HCT116 (cell line): Measurements from ENCODE around the gene DGKG. TPM values are rescaled to one million over a fixed set of nuclear protein-coding genes. Genes with fewer than 3 reads are reported as not detected.

ENCODE experiments used
- ATAC-seq: fragments of 200-7000 bp; cut with Tn5 transposase; 2 replicates; pipeline ENCODE4 v1.9.1; 2020; ENCODE audit warnings: mild to moderate bottlenecking, moderate library complexity
- BruUV-seq: library from RNA; stranded (reverse); fragments of 400-500 nt; replicated peaks from 2 replicates; lab custom pipeline; 2021; lab: Mats Ljungman, UMichigan
- CTCF ChIA-PET: fragments of 300-600 bp; sonication (Branson Sonifier 250); formaldehyde crosslinking; loops from one replicate; lab custom pipeline; 2021; ENCODE audit warnings: antibody characterized with exemption; lab: Charles Lee
- POLR2A ChIA-PET: fragments of 300-600, 350-600 bp; sonication (Branson Sonifier 250); formaldehyde crosslinking; loops from one replicate; lab custom pipeline; 2021; ENCODE audit warnings: antibody characterized with exemption; lab: Charles Lee
- RAD21 ChIA-PET, 2 experiments: fragments of 300-600 bp; sonication (Branson Sonifier 250); formaldehyde crosslinking; loops; one replicate each; lab custom pipeline; 2023; ENCODE audit warnings: low total read pairs in 2 of 2; ENCODE audit not compliant: uncharacterized antibody in 2 of 2, unreplicated experiment in 2 of 2, low non-redundant PET in 1 of 2; lab: Charles Lee
- DNase-seq: peaks from one replicate; pipeline ENCODE4 v3.0.0-alpha.2; 2010; ENCODE audit warnings: low read depth, low spot score
- H2AFZ ChIP-seq: fragments of 200-600 bp; shearing (Covaris generic), sonication (generic); 2 replicates; pipeline ENCODE4 v1.6.1; 2017; ENCODE audit warnings: low read depth, mixed run types, mixed read lengths, antibody characterized with exemption, low read length; ENCODE audit not compliant: poor library complexity, severe bottlenecking
- H3K27ac ChIP-seq: 2 replicates; pipeline ENCODE4 v1.5.1; 2012; ENCODE audit warnings: low read depth, low read length
- H3K27me3 ChIP-seq: fragments of 200-600 bp; sonication (generic); 2 replicates; pipeline ENCODE4 v1.6.1; 2016; ENCODE audit warnings: mixed run types, low read length, mixed read lengths; ENCODE audit not compliant: insufficient read depth
- H3K36me3 ChIP-seq, 2 experiments: fragments of 200-500 bp in 1 of 2; fragments of 200-600 bp in 1 of 2; sonication (Bioruptor generic) in 1 of 2; sonication (generic) in 1 of 2; 2 replicates each; pipeline versions ENCODE4 v1.5.1 to v1.6.1; 2014 to 2016; ENCODE audit warnings: low read length in 2 of 2, inconsistent platforms in 1 of 2, mixed read lengths in 1 of 2, mixed run types in 1 of 2; ENCODE audit not compliant: insufficient read depth in 2 of 2, control insufficient read depth in 1 of 2
- H3K4me1 ChIP-seq, 2 experiments: fragments of 200-600 bp in 1 of 2; sonication (generic) in 1 of 2; 2 replicates each; pipeline versions ENCODE4 v1.5.1 to v1.6.1; 2012 to 2017; ENCODE audit warnings: low read length in 2 of 2, inconsistent platforms in 1 of 2, mild to moderate bottlenecking in 1 of 2, mixed read lengths in 1 of 2, mixed run types in 1 of 2, moderate library complexity in 1 of 2; ENCODE audit not compliant: insufficient read depth in 2 of 2, control insufficient read depth in 1 of 2
- H3K4me2 ChIP-seq: fragments of 200-600 bp; sonication (generic); 2 replicates; pipeline ENCODE4 v1.6.1; 2017; ENCODE audit warnings: mixed run types, low read length, mixed read lengths
- H3K4me3 ChIP-seq, 2 experiments: fragments of 200-600 bp in 1 of 2; sonication (generic) in 1 of 2; replicated peaks in 1 of 2; 2 replicates each; pipeline ENCODE4 v1.5.1; 2011 to 2016; ENCODE audit warnings: low read length in 2 of 2, control low read depth in 1 of 2, low read depth in 1 of 2, mild to moderate bottlenecking in 1 of 2, mixed read lengths in 1 of 2, mixed run types in 1 of 2
- H3K79me2 ChIP-seq: fragments of 200-600 bp; sonication (generic); 2 replicates; pipeline ENCODE4 v1.6.1; 2017; ENCODE audit warnings: mild to moderate bottlenecking, mixed run types, low read length, moderate library complexity, mixed read lengths; ENCODE audit not compliant: insufficient read depth
- H3K9ac ChIP-seq: fragments of 200-600 bp; sonication (generic); 2 replicates; pipeline ENCODE4 v1.6.1; 2016; ENCODE audit warnings: low read length, mixed read lengths
- H3K9me2 ChIP-seq: fragments of 200-600 bp; sonication (generic), shearing (Covaris generic); 2 replicates; pipeline ENCODE4 v1.6.1; 2017; ENCODE audit warnings: mixed run types, mild to moderate bottlenecking, moderate library complexity; ENCODE audit not compliant: insufficient read depth
- H3K9me3 ChIP-seq, 2 experiments: fragments of 200-500 bp in 1 of 2; fragments of 200-600 bp in 1 of 2; sonication (Bioruptor generic) in 1 of 2; sonication (generic) in 1 of 2; 2 replicates each; pipeline ENCODE4 v1.6.1; 2014 to 2017; ENCODE audit warnings: low read length in 2 of 2, mixed read lengths in 2 of 2, inconsistent platforms in 1 of 2, low read depth in 1 of 2, mild to moderate bottlenecking in 1 of 2, mixed run types in 1 of 2, moderate library complexity in 1 of 2; ENCODE audit not compliant: control insufficient read depth in 1 of 2, insufficient read depth in 1 of 2
- H4K20me1 ChIP-seq: fragments of 200-600 bp; sonication (generic), shearing (Covaris generic); 2 replicates; pipeline ENCODE4 v1.6.1; 2017; ENCODE audit warnings: mixed run types, mild to moderate bottlenecking, moderate library complexity; ENCODE audit not compliant: insufficient read depth
- CEBPB ChIP-seq: IDR thresholded peaks from 2 replicates; pipeline ENCODE4 v1.6.1; 2012; ENCODE audit warnings: low read depth
- EGR1 ChIP-seq: IDR thresholded peaks from 2 replicates; pipeline ENCODE4 v1.6.1; 2012; ENCODE audit warnings: low read depth
- ELF1 ChIP-seq: IDR thresholded peaks from 2 replicates; pipeline ENCODE4 v1.6.1; 2012; ENCODE audit warnings: low read depth, borderline replicate concordance
- EZH2phosphoT487 ChIP-seq: fragments of 200-600 bp; IDR thresholded peaks from 2 replicates; pipeline ENCODE4 v1.6.1; 2018; ENCODE audit warnings: antibody characterized with exemption, borderline replicate concordance
- FOSL1 ChIP-seq: IDR thresholded peaks from 2 replicates; pipeline ENCODE4 v1.6.1; 2012; ENCODE audit warnings: low read depth
- POLR2A ChIP-seq: IDR thresholded peaks from 2 replicates; pipeline ENCODE4 v1.7.0; 2011; ENCODE audit warnings: borderline replicate concordance; ENCODE audit not compliant: insufficient read depth, insufficient read length; ENCODE audit errors: extremely low read depth
- POLR2AphosphoS5 ChIP-seq: IDR thresholded peaks from 2 replicates; pipeline ENCODE4 v1.6.1; 2011; ENCODE audit warnings: mild to moderate bottlenecking, low read depth, low read length, moderate library complexity
- RAD21 ChIP-seq: IDR thresholded peaks from 2 replicates; pipeline ENCODE4 v1.6.1; 2012; ENCODE audit warnings: low read depth, mild to moderate bottlenecking
- SIN3A ChIP-seq: IDR thresholded peaks from 2 replicates; pipeline ENCODE4 v1.6.1; 2012; ENCODE audit warnings: low read depth
- SRF ChIP-seq: IDR thresholded peaks from 2 replicates; pipeline ENCODE4 v1.6.1; 2012; ENCODE audit warnings: low read depth
- TCF7L2 ChIP-seq: IDR thresholded peaks from 2 replicates; pipeline ENCODE4 v1.7.0; 2011; ENCODE audit warnings: borderline replicate concordance, inconsistent platforms; ENCODE audit not compliant: insufficient read depth, insufficient read length; ENCODE audit errors: extremely low read depth
- YY1 ChIP-seq: IDR thresholded peaks from 2 replicates; pipeline ENCODE4 v1.6.1; 2011; ENCODE audit warnings: low read length, low read depth, moderate library complexity, mild to moderate bottlenecking; ENCODE audit not compliant: insufficient replicate concordance; ENCODE audit errors: extremely low read depth
- ZFX ChIP-seq: fragments of 450-650 bp; IDR thresholded peaks from 2 replicates; pipeline ENCODE4 v1.6.1; 2017
- intact Hi-C: fragments of 100-400 bp; cut with micrococcal nuclease; formaldehyde crosslinking; loops from 2 replicates; pipeline ENCODE4 v1.10.0; 2022
- total RNA-seq: library from RNA; stranded (reverse); gene quantifications from one replicate; pipeline ENCODE4 v1.2.1, GENCODE V29; 2021; ENCODE audit not compliant: unreplicated experiment
- TF ChIP-seq, protein P1 (sequence below): IDR thresholded peaks from 2 replicates; pipeline ENCODE4 v1.6.1; 2012; ENCODE audit warnings: low read depth
- TF ChIP-seq, protein P2 (sequence below): IDR thresholded peaks from 2 replicates; pipeline ENCODE4 v1.6.1; 2012
- TF ChIP-seq, protein P3 (sequence below): IDR thresholded peaks from 2 replicates; pipeline ENCODE4 v1.6.1; 2011; ENCODE audit warnings: mild to moderate bottlenecking, low read length, moderate library complexity; ENCODE audit not compliant: insufficient replicate concordance; ENCODE audit errors: extremely low read depth

The DGKG gene
- total RNA-seq, 1 experiment from 2014 or later = 4.8 TPM

DNA sequence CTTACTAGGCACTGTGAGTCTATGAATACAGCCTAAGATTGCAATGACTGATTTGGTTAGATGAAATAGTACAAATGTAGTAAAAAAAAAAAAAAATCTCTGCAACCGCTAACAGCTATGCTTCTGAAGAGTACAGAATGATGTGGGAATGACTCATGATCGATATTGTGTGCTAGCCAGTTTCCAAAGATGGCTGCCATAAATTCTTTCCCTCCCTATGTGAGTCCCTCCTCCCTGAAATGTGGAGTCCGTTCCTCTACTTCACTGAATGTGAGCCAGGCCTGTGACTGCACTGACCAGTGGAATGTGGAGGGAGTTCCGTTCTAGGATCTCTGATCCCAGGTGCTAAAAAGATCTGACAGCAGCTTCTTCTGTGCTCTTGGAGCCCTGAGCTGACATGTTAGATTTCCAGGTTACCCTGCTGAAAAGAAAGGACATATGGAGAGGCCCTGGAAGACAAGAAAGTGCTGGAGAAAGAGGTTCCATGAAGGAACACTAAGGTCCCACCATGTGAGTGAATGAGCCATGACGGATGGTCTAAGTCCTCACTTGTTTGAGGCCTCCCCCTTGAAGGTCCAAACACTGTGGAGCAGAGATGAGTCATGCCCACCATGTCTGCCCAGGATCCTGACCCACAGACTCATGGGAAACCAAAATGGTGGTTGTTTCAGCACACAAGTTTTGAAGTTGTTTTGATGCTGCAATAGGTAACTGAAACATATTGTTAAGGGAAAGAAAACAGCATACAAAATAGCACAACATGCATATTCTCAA, 46.3 kb downstream of the DGKG start:
- no peak for DNase-seq
- intact Hi-C loops = no loop called here
- Histone ChIP-seq H3K4me1 (no peaks in the 10 kb centered on the region), H4K20me1 (no peaks in the 10 kb centered on the region), H3K4me3 (no peak overlapping the region), H3K4me2 (no peak overlapping the region), H3K27me3 (peaks cover 1% of the 10 kb centered on the region; the same call in 1 of the 2 replicates), H3K36me3 (no peaks in the 10 kb centered on the region), H3K79me2 (no peaks in the 10 kb centered on the region), H3K9me3 (no peaks in the 10 kb centered on the region), H3K9me2 (no peaks in the 10 kb centered on the region), H3K27ac (no peak overlapping the region), H2AFZ (no peak overlapping the region), H3K9ac (no peak overlapping the region)
- ChIA-PET POLR2A (no interaction called here), CTCF (no interaction called here), RAD21 (no interaction called here)
- BruUV-seq = no TSS peak
- ATAC-seq = no peak
- TF ChIP-seq FOSL1 = no peak
- TF ChIP-seq, protein P1, sequence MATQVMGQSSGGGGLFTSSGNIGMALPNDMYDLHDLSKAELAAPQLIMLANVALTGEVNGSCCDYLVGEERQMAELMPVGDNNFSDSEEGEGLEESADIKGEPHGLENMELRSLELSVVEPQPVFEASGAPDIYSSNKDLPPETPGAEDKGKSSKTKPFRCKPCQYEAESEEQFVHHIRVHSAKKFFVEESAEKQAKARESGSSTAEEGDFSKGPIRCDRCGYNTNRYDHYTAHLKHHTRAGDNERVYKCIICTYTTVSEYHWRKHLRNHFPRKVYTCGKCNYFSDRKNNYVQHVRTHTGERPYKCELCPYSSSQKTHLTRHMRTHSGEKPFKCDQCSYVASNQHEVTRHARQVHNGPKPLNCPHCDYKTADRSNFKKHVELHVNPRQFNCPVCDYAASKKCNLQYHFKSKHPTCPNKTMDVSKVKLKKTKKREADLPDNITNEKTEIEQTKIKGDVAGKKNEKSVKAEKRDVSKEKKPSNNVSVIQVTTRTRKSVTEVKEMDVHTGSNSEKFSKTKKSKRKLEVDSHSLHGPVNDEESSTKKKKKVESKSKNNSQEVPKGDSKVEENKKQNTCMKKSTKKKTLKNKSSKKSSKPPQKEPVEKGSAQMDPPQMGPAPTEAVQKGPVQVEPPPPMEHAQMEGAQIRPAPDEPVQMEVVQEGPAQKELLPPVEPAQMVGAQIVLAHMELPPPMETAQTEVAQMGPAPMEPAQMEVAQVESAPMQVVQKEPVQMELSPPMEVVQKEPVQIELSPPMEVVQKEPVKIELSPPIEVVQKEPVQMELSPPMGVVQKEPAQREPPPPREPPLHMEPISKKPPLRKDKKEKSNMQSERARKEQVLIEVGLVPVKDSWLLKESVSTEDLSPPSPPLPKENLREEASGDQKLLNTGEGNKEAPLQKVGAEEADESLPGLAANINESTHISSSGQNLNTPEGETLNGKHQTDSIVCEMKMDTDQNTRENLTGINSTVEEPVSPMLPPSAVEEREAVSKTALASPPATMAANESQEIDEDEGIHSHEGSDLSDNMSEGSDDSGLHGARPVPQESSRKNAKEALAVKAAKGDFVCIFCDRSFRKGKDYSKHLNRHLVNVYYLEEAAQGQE = no peak
- TF ChIP-seq CEBPB = no peak
- no peak for TF ChIP-seq TCF7L2
- TF ChIP-seq SIN3A = no peak

DNA sequence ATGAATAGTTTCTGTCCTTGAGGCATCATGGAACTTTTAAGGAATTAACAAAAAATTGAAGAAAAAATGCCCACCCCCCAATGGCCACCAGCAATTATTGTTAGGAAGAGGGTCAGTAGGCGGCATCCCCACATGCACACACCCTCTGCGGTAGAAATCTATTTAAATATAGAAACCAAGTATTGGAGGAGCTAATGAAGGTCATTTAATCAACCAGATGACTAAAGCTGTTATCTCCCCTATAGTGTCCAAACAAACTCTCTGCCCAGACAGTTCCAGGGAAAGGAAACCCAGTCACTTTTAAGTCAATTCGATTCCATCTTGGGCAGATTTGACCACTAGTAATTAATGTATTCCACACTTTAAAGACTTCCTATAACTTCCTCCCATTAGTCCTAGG, 47.1 kb downstream of the DGKG start:
- Histone ChIP-seq H2AFZ (no peak overlapping the region), H3K27ac (no peak overlapping the region), H3K4me3 (no peak overlapping the region), H3K9me2 (no peaks in the 10 kb centered on the region), H3K27me3 (no peaks in the 10 kb centered on the region), H3K9ac (no peak overlapping the region), H3K36me3 (no peaks in the 10 kb centered on the region), H4K20me1 (no peaks in the 10 kb centered on the region), H3K9me3 (no peaks in the 10 kb centered on the region), H3K79me2 (no peaks in the 10 kb centered on the region), H3K4me2 (no peak overlapping the region), H3K4me1 (no peaks in the 10 kb centered on the region)
- no peak for DNase-seq
- TF ChIP-seq CEBPB = no peak
- TF ChIP-seq YY1 = no peak
- TF ChIP-seq SRF = no peak
- TF ChIP-seq, protein P2, sequence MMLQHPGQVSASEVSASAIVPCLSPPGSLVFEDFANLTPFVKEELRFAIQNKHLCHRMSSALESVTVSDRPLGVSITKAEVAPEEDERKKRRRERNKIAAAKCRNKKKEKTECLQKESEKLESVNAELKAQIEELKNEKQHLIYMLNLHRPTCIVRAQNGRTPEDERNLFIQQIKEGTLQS = no peak
- TF ChIP-seq RAD21 = no peak
- no peak for TF ChIP-seq ZFX
- TF ChIP-seq EGR1 = no peak
- no peak for TF ChIP-seq POLR2A
- no peak for TF ChIP-seq ELF1
- TF ChIP-seq, protein P3, sequence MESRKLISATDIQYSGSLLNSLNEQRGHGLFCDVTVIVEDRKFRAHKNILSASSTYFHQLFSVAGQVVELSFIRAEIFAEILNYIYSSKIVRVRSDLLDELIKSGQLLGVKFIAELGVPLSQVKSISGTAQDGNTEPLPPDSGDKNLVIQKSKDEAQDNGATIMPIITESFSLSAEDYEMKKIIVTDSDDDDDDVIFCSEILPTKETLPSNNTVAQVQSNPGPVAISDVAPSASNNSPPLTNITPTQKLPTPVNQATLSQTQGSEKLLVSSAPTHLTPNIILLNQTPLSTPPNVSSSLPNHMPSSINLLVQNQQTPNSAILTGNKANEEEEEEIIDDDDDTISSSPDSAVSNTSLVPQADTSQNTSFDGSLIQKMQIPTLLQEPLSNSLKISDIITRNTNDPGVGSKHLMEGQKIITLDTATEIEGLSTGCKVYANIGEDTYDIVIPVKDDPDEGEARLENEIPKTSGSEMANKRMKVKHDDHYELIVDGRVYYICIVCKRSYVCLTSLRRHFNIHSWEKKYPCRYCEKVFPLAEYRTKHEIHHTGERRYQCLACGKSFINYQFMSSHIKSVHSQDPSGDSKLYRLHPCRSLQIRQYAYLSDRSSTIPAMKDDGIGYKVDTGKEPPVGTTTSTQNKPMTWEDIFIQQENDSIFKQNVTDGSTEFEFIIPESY = no peak
- no peak for TF ChIP-seq POLR2AphosphoS5
- no peak for TF ChIP-seq EZH2phosphoT487
- intact Hi-C loops = no loop called here
- no peak for ATAC-seq
- ChIA-PET POLR2A (no interaction called here), RAD21 (no interaction called here), CTCF (no interaction called here)
- no TSS peak for BruUV-seq
